ENCODE data around the gene MEIOB.
A peak's percentile ranks its signal among the peaks of the same experiment; 100 is the strongest.
"Not testable (repeated sequence)": the region's sequence is repeated elsewhere in the genome, so short reads cannot be mapped to it uniquely, and the experiment has no call there.

MEIOB gene

GRCh38 chr16:1876468-1876867, 4.5 kb upstream of the MEIOB start:
- no peak for TF ChIP-seq CTCF (IDR thresholded peaks at IDR 0.05; ENCODE audit: control insufficient read depth, extremely low read depth, insufficient read depth)
- H3K4me3 ChIP-seq (ENCODE audit: low read depth, low read length), result no peak overlapping the region
- DNase-seq (ENCODE audit: low read depth), result no peak

- DNase-seq (ENCODE audit: low read depth), result not testable (repeated sequence)
Observed at GRCh38 chr16:1876066-1876465, 4.1 kb upstream of the MEIOB start.

DNA sequence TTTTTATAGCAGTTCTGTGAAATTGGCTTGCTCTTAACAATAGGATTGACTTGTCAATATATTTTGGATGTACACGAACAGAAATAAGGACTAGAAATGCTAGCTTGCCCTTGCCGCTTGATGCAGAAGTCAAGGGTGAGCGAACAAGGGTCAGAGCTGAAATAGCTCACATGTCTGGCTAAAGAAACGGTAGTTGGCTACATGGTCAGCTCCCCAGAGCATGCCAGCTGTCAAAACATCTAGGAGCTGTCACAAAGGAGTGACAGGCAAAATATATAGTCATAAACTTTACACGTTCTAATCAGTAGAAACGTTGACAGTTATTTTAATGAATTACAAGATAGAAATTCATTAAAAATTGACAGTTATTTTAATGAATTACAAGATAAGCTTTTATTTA, 2.9 kb upstream of the MEIOB start:
- H3K4me3 ChIP-seq (ENCODE audit: low read depth, low read length), result no peak overlapping the region
- DNase-seq (ENCODE audit: low read depth), result no peak
- TF ChIP-seq CTCF (IDR thresholded peaks at IDR 0.05; ENCODE audit: control insufficient read depth, extremely low read depth, insufficient read depth), result no peak

More at GRCh38 chr16:1876066-1876465, 4.1 kb upstream of the MEIOB start:
- not testable (repeated sequence) for H3K4me3 ChIP-seq (ENCODE audit: low read depth, low read length)

GRCh38 chr16:1870365-1871082, 1.4 kb downstream of the MEIOB start:
- no peak for TF ChIP-seq CTCF (IDR thresholded peaks at IDR 0.05; ENCODE audit: control insufficient read depth, extremely low read depth, insufficient read depth)
- no peak for DNase-seq (ENCODE audit: low read depth)
- no peak overlapping the region for H3K4me3 ChIP-seq (ENCODE audit: low read depth, low read length)

DNA sequence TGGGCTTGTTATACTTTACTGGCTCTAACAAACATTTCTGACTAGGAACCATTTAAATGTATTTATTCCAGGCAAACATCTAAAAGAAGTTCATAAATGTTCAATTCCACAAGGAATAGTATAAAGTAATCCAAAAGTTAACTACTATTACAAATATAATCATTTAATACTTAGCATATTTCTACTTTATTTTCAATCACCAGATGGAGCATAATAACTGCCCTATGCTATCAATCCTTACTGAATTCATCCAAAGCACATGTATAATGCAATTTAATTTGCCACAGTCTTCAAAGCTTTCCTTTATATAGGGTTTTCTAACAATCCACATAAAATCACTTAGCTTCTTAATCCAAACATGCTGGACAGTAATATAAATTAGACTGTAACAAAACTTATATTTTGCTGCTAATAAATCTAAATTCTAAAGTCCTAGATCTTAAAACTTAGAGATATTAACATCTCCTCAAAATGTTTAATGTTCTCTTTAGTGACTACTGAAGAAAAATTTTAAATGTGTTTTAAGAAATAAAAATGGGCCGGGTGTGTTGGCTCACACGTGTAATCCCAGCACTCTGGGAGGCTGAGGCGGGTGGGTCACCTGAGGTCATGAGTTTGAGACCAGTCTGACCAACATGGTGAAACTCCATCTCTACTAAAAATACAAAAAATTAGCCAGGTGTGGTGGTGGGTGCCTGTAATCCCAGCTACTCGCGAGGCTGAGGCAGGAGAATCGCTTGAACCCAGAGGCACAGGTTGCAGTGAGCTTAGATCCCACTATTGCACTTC, 5.9 kb downstream of the MEIOB start:
- DNase-seq (ENCODE audit: low read depth), result no peak
- no peak for TF ChIP-seq CTCF (IDR thresholded peaks at IDR 0.05; ENCODE audit: control insufficient read depth, extremely low read depth, insufficient read depth)

GRCh38 chr16:1863681-1864460, 8.1 kb downstream of the MEIOB start:
- peak; percentile 36 for TF ChIP-seq CTCF (IDR thresholded peaks at IDR 0.05; ENCODE audit: control insufficient read depth, extremely low read depth, insufficient read depth)
- no peak for DNase-seq (ENCODE audit: low read depth)

More for the DNA sequence above, 5.9 kb downstream of the MEIOB start:
- H3K4me3 ChIP-seq (ENCODE audit: low read depth, low read length), result no peak overlapping the region

DNA sequence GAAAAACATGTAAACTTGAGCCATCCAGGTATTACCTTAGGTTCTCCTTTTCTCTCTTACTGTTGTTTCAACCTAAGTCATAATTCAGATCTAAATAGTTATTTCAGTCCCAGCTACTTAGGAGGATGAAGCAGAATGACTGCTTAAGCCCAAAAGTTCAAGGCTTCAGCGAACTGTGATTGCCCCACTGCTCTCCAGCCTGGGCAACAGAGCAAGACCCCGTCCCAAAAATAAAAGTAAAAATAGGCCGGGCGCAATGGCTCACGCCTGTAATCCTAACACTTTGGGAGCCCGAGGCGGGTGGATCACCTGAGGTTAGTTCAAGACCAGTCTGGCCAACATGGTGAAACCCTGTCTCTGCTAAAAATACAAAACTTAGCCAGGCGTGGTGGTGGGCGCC, 9.6 kb downstream of the MEIOB start:
- no peak for DNase-seq (ENCODE audit: low read depth)
- TF ChIP-seq CTCF (IDR thresholded peaks at IDR 0.05; ENCODE audit: control insufficient read depth, extremely low read depth, insufficient read depth), result no peak
- H3K4me3 ChIP-seq (ENCODE audit: low read depth, low read length), result no peak overlapping the region

More at GRCh38 chr16:1863681-1864460, 8.1 kb downstream of the MEIOB start:
- no peak overlapping the region for H3K4me3 ChIP-seq (ENCODE audit: low read depth, low read length)

Data from LNCaP clone FGC (cell line).